Measurements from ENCODE around the gene FERMT3. TPM values are rescaled to one million over a fixed set of nuclear protein-coding genes. Genes with fewer than 3 reads are reported as not detected.
"Not testable (repeated sequence)": the region's sequence is repeated elsewhere in the genome, so short reads cannot be mapped to it uniquely, and the experiment has no call there.

Gene FERMT3
- total RNA-seq, 1 donor from 2014 or later = 9.6 TPM

GRCh38 chr11:64241491-64242374, 35.2 kb downstream of the FERMT3 start:
- intact Hi-C loops (cut with DNase I) = loop anchor here (2.0 kb wide), 1 partner anchor 63 kb away; the partner anchor contains the start of gene ESRRA
- ATAC-seq (peak; percentile 4), DNase-seq (ENCODE audit: missing footprints) (no peak)

- DNase-seq (ENCODE audit: missing footprints) (no peak), ATAC-seq (no peak)
- intact Hi-C loops (cut with DNase I) = no loop called here
These were observed 36.8 kb downstream of the FERMT3 start for GRCh38 chr11:64243236-64243854.

- ATAC-seq (no peak), DNase-seq (ENCODE audit: missing footprints) (no peak)
- intact Hi-C loops (cut with DNase I) = no loop called here
These were observed 37.6 kb downstream of the FERMT3 start for GRCh38 chr11:64244107-64244506.

- ATAC-seq = no peak
- intact Hi-C loops (cut with DNase I) = no loop called here
- no peak for DNase-seq (ENCODE audit: missing footprints)
These were observed 38.4 kb downstream of the FERMT3 start for GRCh38 chr11:64244966-64245365.

GRCh38 chr11:64245401-64245796, 38.9 kb downstream of the FERMT3 start:
- DNase-seq (ENCODE audit: missing footprints) = no peak
- intact Hi-C loops (cut with DNase I) = no loop called here
- no peak for ATAC-seq

- intact Hi-C loops (cut with DNase I) = no loop called here
- DNase-seq (ENCODE audit: missing footprints) = peak; percentile 83
- ATAC-seq = no peak
These were observed 39.5 kb downstream of the FERMT3 start for GRCh38 chr11:64245797-64246620.

GRCh38 chr11:64246621-64246870, 40.0 kb downstream of the FERMT3 start:
- intact Hi-C loops (cut with DNase I); ATAC-seq; DNase-seq (ENCODE audit: missing footprints): not testable (repeated sequence)

- intact Hi-C loops (cut with DNase I) = no loop called here
- ATAC-seq (peak; percentile 73), DNase-seq (ENCODE audit: missing footprints) (peak; percentile 95)
These were observed 40.6 kb downstream of the FERMT3 start, which contains the start of gene PPP1R14B for GRCh38 chr11:64246871-64247728. Gene PPP1R14B (minus strand): TSS chr11:64246943. CDS start chr11:64246673, 270 bp downstream.

- intact Hi-C loops (cut with DNase I) = loop anchor here (2.0 kb wide), 1 partner anchor 21 kb away; no protein-coding TSS in a partner anchor
- ATAC-seq (no peak), DNase-seq (ENCODE audit: missing footprints) (no peak)
These were observed 41.4 kb downstream of the FERMT3 start for GRCh38 chr11:64247729-64248531.

- DNase-seq (ENCODE audit: missing footprints) (no peak), ATAC-seq (no peak)
- intact Hi-C loops (cut with DNase I) = loop anchor here (2.0 kb wide), 1 partner anchor 20 kb away; no protein-coding TSS in a partner anchor
These were observed 42.1 kb downstream of the FERMT3 start for GRCh38 chr11:64248578-64248977.

GRCh38 chr11:64249038-64249437, 42.5 kb downstream of the FERMT3 start:
- intact Hi-C loops (cut with DNase I) = loop anchor here (2.0 kb wide), 1 partner anchor 20 kb away; no protein-coding TSS in a partner anchor

GRCh38 chr11:64249563-64250414, 43.3 kb downstream of the FERMT3 start:
- intact Hi-C loops (cut with DNase I) = loop anchor here (2.0 to 5.0 kb wide), 2 partner anchors 19 to 53 kb away; partner anchors contain the start of gene CATSPERZ
- ATAC-seq (no peak), DNase-seq (ENCODE audit: missing footprints) (no peak)

More at GRCh38 chr11:64249038-64249437, 42.5 kb downstream of the FERMT3 start:
- ATAC-seq (no peak), DNase-seq (ENCODE audit: missing footprints) (no peak)

- no peak for DNase-seq (ENCODE audit: missing footprints)
These were observed 44.0 kb downstream of the FERMT3 start for GRCh38 chr11:64250415-64251015.

GRCh38 chr11:64251016-64251752, 44.7 kb downstream of the FERMT3 start, which contains the start of gene PLCB3:
Gene PLCB3 (plus strand): TSS chr11:64251530. CDS start chr11:64251650, 120 bp downstream.
- DNase-seq (ENCODE audit: missing footprints) (peak; percentile 86), ATAC-seq (peak; percentile 63)
- intact Hi-C loops (cut with DNase I) = loop anchor here (5.0 kb wide), 1 partner anchor 51 kb away; the partner anchor contains the start of gene CATSPERZ

More at GRCh38 chr11:64250415-64251015, 44.0 kb downstream of the FERMT3 start:
- intact Hi-C loops (cut with DNase I) = loop anchor here (5.0 kb wide), 1 partner anchor 52 kb away; the partner anchor contains the start of gene CATSPERZ
- ATAC-seq = no peak

- ATAC-seq = no peak
- DNase-seq (ENCODE audit: missing footprints) = no peak
- intact Hi-C loops (cut with DNase I) = loop anchor here (5.0 kb wide), 1 partner anchor 51 kb away; the partner anchor contains the start of gene CATSPERZ
These were observed 45.2 kb downstream of the FERMT3 start for GRCh38 chr11:64251753-64252002.
